K562 (cell line): ENCODE measurements around the gene C1orf216. TPM values are rescaled to one million over a fixed set of nuclear protein-coding genes. Genes with fewer than 3 reads are reported as not detected.
A peak's percentile ranks its signal among the peaks of the same experiment; 100 is the strongest.

Source experiments
- ATF1 ChIP-seq, 2 experiments: fragments of 450-650 bp in 1 of 2; IDR thresholded peaks; 2 replicates each; pipeline ENCODE4 v1.6.1; 2016; ENCODE audit warnings: missing compliant biosample characterization in 1 of 2, missing genetic modification characterization in 1 of 2
- CTCF ChIP-seq, 3 experiments: IDR thresholded peaks in 2 of 3; conservative IDR thresholded peaks in 1 of 3; 2 replicates each; pipeline ENCODE4 v1.5.1; 2011 to 2012; ENCODE audit warnings: low read length in 3 of 3, mild to moderate bottlenecking in 3 of 3, control low read depth in 2 of 3, improper control_type of control experiment in 1 of 3, inconsistent platforms in 1 of 3, low read depth in 1 of 3, mixed read lengths in 1 of 3, moderate library complexity in 1 of 3; ENCODE audit not compliant: insufficient read depth in 2 of 3
- CXXC5 ChIP-seq: fragments of 250-450 bp; sonication (Bioruptor Pico); IDR thresholded peaks from 2 replicates; pipeline ENCODE4 v1.8.0; 2022; ENCODE audit warnings: inconsistent platforms, mild to moderate bottlenecking, moderate library complexity
- E2F8 ChIP-seq: fragments of 450-650 bp; IDR thresholded peaks from 2 replicates; pipeline ENCODE4 v1.7.1; 2018; ENCODE audit warnings: mild to moderate bottlenecking, low read depth; ENCODE audit not compliant: partially characterized antibody
- E4F1 ChIP-seq: fragments of 250-450 bp; sonication (Bioruptor Pico); IDR thresholded peaks from 2 replicates; pipeline ENCODE4 v1.5.0; 2021; ENCODE audit warnings: mild to moderate bottlenecking, borderline replicate concordance
- IRF9 ChIP-seq: fragments of 450-650 bp; IDR thresholded peaks from 2 replicates; pipeline ENCODE4 v1.6.1; 2016; ENCODE audit warnings: missing biosample characterization, missing genetic modification characterization
- MEF2D ChIP-seq: conservative IDR thresholded peaks from 2 replicates; pipeline ENCODE4 v1.6.1; 2016; ENCODE audit warnings: low read depth, missing genetic modification characterization, missing compliant biosample characterization
- NCOA1 ChIP-seq: fragments of 450-650 bp; IDR thresholded peaks from 2 replicates; pipeline ENCODE4 v1.6.1; 2016; ENCODE audit warnings: low read depth
- POLR2B ChIP-seq: fragments of 450-650 bp; IDR thresholded peaks from 2 replicates; pipeline ENCODE4 v1.6.1; 2018; ENCODE audit warnings: low read depth; ENCODE audit not compliant: partially characterized antibody
- RBBP5 ChIP-seq: fragments of 200-600 bp; sonication (generic); IDR thresholded peaks from 2 replicates; pipeline ENCODE4 v1.6.1; 2012; ENCODE audit warnings: borderline replicate concordance, mild to moderate bottlenecking, low read length, control low read depth, inconsistent platforms; ENCODE audit not compliant: insufficient read depth, poor library complexity, severe bottlenecking
- SMARCA4 ChIP-seq: fragments of 450-650 bp; IDR thresholded peaks from 2 replicates; pipeline ENCODE4 v1.6.1; 2016
- SMARCA5 ChIP-seq: fragments of 450-650 bp; IDR thresholded peaks from 2 replicates; pipeline ENCODE4 v1.6.1; 2016
- SP1 ChIP-seq: sonication (generic); formaldehyde crosslinking; IDR thresholded peaks from 2 replicates; pipeline ENCODE4 v1.8.1; 2022; ENCODE audit warnings: mild to moderate bottlenecking, missing genetic modification reagents
- TBL1XR1 ChIP-seq, 2 experiments: IDR thresholded peaks; 2 replicates each; pipeline ENCODE4 v1.6.1; 2012; ENCODE audit warnings: improper control_type of control experiment in 2 of 2, low read length in 2 of 2, mild to moderate bottlenecking in 1 of 2
- VEZF1 ChIP-seq: fragments of 200-800 bp; sonication (Bioruptor generic); IDR thresholded peaks from 2 replicates; pipeline ENCODE4 v1.6.1; 2017; ENCODE audit warnings: missing genetic modification characterization, missing compliant biosample characterization
- ZNF143 ChIP-seq: sonication (generic); formaldehyde crosslinking; IDR thresholded peaks from 2 replicates; pipeline ENCODE4 v1.9.0; 2022; ENCODE audit warnings: mild to moderate bottlenecking, missing genetic modification reagents
- polyA plus RNA-seq, 8 experiments: library from polyadenylated mRNA; depleted of rRNA in 4 of 8; stranded (reverse) in 5 of 8; unstranded in 3 of 8; fragments of >200 nt; fragmentation: Nextera tagmentation in 2 of 8; fragmentation: Illumina TruSeq in 1 of 8; extraction: Ambion mirVana in 2 of 8; extraction: Trizol in 1 of 8; gene quantifications; 2 replicates each; pipeline versions ENCODE4 v1.2.1 to v1.2.3, GENCODE V29; 2011 to 2014; ENCODE audit warnings: inconsistent platforms in 1 of 8, missing spikeins in 1 of 8
- total RNA-seq, 7 experiments: library from RNA; depleted of rRNA in 6 of 7; stranded (reverse); fragments of >200 nt in 6 of 7; fragmentation: Illumina TruSeq in 2 of 7; extraction: Trizol in 2 of 7; gene quantifications; 2 replicates each; pipeline versions ENCODE4 v1.2.1 to v1.2.3, GENCODE V29; 2011 to 2021; ENCODE audit warnings: low replicate concordance in 1 of 7

The C1orf216 gene
- total and polyA plus RNA-seq, 9 of the 15 experiments (the other 6 are each of a cell fraction or from before 2014, with no cell fraction given): 3.4 to 25.1 (median 15.0) TPM

- TF ChIP-seq E2F8 (peak; percentile 36), ATF1 (CRISPR knock-in tag; IDR thresholded peaks at IDR 0.05) (no peak), ATF1 (tag; IDR thresholded peaks at IDR 0.05) (peak; percentile 62), SMARCA4 (peak; percentile 63; the same call in 1 of the 2 replicates), RBBP5 (peak; percentile 87), VEZF1 (peak; percentile 51; the same call in 1 of the 2 replicates), NCOA1 (0 out of 2 replicates have a peak, but pooled peaks have one; percentile 29), SP1 (CRISPR knock-in tag) (0 out of 2 replicates have a peak, but pooled peaks have one; percentile 40), CXXC5 (CRISPR knock-in tag) (peak; percentile 95), E4F1 (CRISPR knock-in tag) (no peak), TBL1XR1 (IDR thresholded peaks at IDR 0.05; ENCODE audit: low read length in 2 of 2) (peak in 1 of 2 experiments; percentile 10; a peak in 1 of 4 replicates), MEF2D (0 out of 2 replicates have a peak, but pooled peaks have one; percentile 25), POLR2B (peak; percentile 24), ZNF143 (CRISPR knock-in tag) (peak; percentile 33; the same call in 1 of the 2 replicates), SMARCA5 (peak; percentile 64; the same call in 1 of the 2 replicates), CTCF (IDR thresholded peaks at IDR 0.05 in 2 of 3, conservative IDR thresholded peaks at IDR 0.05 in 1 of 3; ENCODE audit: insufficient read depth in 2 of 3, low read depth in 1 of 3, low read length in 3 of 3) (no peak), IRF9 (no peak)
Measured at GRCh38 chr1:35718492-35719336, at the start of gene C1orf216 (continued).
